GM12872 (cell line): ENCODE results near the gene CCSER1.

Experiments used
- CTCF ChIP-seq: IDR thresholded peaks from 3 replicates; pipeline ENCODE4 v1.5.1; 2011; ENCODE audit warnings: low read depth, mild to moderate bottlenecking, low read length, moderate library complexity; ENCODE audit not compliant: insufficient read depth

Gene CCSER1

GRCh38 chr4:91471280-91471679 is 1344.1 kb downstream of the CCSER1 start:
- no peak for TF ChIP-seq CTCF

GRCh38 chr4:91472046-91472445 is 1344.9 kb downstream of the CCSER1 start:
- TF ChIP-seq CTCF: no peak

GRCh38 chr4:91485415-91485814 is 1358.2 kb downstream of the CCSER1 start:
- no peak for TF ChIP-seq CTCF

- no peak for TF ChIP-seq CTCF
Observed at GRCh38 chr4:91488946-91489345, 1361.8 kb downstream of the CCSER1 start.

- TF ChIP-seq CTCF: no peak
Observed at GRCh38 chr4:91497892-91498291, 1370.7 kb downstream of the CCSER1 start.

GRCh38 chr4:91502365-91502764 is 1375.2 kb downstream of the CCSER1 start:
- peak; percentile 38; the same call in 2 of the 3 replicates for TF ChIP-seq CTCF

- TF ChIP-seq CTCF: no peak
Observed at GRCh38 chr4:91513326-91513725, 1386.1 kb downstream of the CCSER1 start.

- no peak for TF ChIP-seq CTCF
Observed at GRCh38 chr4:91519155-91519554, 1392.0 kb downstream of the CCSER1 start.
